ENCODE data around the gene NAA25.

GRCh38 chr12:112035219-112035785 lies 73.3 kb downstream of the NAA25 start:
- TF ChIP-seq CTCF (IDR thresholded peaks at IDR 0.05; ENCODE audit: poor library complexity), result no peak
- TF ChIP-seq EZH2 (IDR thresholded peaks at IDR 0.05; ENCODE audit: borderline replicate concordance), result no peak
